IPS-18a (cell line): ENCODE results near the gene UBR4.

Source experiments
- H3K27ac ChIP-seq: one replicate; pipeline ENCODE4 v1.5.1; 2013; ENCODE audit warnings: low read length
- H3K27me3 ChIP-seq: one replicate; pipeline ENCODE4 v1.6.1; 2013; ENCODE audit warnings: mild to moderate bottlenecking, low read length; ENCODE audit not compliant: control insufficient read depth, insufficient read depth
- H3K36me3 ChIP-seq: one replicate; pipeline ENCODE4 v1.6.1; 2013; ENCODE audit warnings: low read depth, low read length; ENCODE audit not compliant: control insufficient read depth
- H3K4me1 ChIP-seq: one replicate; pipeline ENCODE4 v1.6.1; 2013; ENCODE audit warnings: low read depth, low read length; ENCODE audit not compliant: control insufficient read depth
- H3K4me3 ChIP-seq: one replicate; pipeline ENCODE4 v1.5.1; 2013; ENCODE audit warnings: low read length
- H3K9ac ChIP-seq: one replicate; pipeline ENCODE4 v1.6.1; 2013; ENCODE audit warnings: mild to moderate bottlenecking, low read length, moderate library complexity
- H3K9me3 ChIP-seq: one replicate; pipeline ENCODE4 v1.6.1; 2013; ENCODE audit warnings: low read depth, low read length; ENCODE audit not compliant: control insufficient read depth

UBR4 gene

DNA sequence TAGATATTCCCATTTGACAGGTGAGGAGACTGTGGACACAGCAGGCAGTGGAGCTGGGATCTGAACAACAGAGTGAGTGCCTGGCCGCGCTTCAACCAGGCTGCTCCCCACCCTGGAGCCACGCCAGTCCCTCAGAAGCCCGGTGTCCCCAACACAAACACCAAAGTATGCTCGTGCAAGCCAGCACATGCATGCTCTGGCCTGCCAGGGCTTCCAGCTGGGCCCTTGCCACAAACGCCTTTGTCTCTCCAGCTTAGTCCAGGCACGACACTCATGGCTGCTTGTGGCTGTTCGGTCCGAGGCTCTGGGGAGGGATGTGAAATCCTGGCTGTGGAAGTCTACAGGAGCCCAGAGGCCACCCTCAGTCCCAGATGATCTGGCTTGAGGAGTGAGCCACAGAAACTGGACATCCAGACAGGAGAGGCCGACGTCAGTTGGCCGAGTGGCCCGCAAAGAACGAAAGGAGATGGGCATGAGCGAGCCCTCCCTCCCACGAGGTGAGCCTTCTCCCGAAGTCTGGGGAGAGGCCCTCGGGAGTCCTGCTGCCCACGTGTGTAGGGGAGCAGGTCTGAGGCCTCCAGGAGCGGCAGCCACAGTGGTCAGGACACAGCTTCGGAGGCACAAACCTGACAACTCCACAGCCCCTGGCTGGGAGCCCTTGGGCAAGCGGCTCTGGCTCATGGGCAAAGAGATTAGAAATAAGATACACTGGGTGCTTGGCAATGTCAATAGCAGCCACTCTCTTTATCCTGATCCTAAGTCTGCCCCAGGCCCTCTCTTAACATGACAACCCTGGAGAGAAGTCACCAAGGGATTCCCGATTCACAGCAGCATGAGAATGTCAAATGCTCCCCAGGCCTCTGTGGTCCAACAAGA lies 136.5 kb downstream of the UBR4 start:
- Histone ChIP-seq H3K36me3 (peaks cover 48% of the 10 kb centered on the region), H3K9me3 (no peaks in the 10 kb centered on the region), H3K27ac (no peak overlapping the region), H3K4me3 (no peak overlapping the region), H3K27me3 (no peaks in the 10 kb centered on the region), H3K4me1 (peaks cover 7% of the 10 kb centered on the region), H3K9ac (no peak overlapping the region)

DNA sequence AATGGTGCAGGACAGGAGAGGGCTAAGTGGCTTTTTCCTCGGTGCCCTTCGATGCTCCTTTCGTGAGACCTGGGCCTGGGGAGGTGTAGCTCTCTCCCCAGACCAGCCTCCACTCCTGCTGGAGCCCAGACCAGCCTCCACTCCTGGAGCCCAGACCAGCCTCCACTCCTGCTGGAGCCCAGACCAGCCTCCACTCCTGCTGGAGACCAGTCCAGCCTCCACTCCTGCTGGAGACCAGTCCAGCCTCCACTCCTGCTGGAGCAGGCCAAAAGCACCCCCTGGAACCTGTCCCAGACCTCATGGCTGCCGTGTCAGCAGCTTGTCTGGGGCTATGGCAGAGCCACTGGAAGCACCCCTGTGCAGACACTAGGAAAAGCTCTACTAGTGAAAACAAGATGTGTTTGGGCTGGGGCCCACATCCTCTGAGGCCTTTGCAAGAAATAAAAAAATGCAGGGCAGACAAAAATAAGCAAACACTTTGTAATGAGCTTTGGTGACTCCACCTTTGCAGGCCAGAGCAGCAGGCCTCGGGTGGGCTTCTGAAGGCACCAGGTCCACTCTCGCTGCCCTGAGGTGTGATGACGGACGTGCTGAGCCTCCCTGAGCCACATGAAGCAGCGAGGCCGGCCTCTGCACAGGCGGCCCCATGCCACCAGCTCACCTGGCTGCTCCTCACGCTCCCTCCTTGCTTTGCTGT lies 137.6 kb downstream of the UBR4 start:
- Histone ChIP-seq H3K4me3 (no peak overlapping the region), H3K27me3 (no peaks in the 10 kb centered on the region), H3K36me3 (peaks cover 40% of the 10 kb centered on the region), H3K9ac (no peak overlapping the region), H3K27ac (no peak overlapping the region), H3K4me1 (peaks cover 8% of the 10 kb centered on the region), H3K9me3 (no peaks in the 10 kb centered on the region)

DNA sequence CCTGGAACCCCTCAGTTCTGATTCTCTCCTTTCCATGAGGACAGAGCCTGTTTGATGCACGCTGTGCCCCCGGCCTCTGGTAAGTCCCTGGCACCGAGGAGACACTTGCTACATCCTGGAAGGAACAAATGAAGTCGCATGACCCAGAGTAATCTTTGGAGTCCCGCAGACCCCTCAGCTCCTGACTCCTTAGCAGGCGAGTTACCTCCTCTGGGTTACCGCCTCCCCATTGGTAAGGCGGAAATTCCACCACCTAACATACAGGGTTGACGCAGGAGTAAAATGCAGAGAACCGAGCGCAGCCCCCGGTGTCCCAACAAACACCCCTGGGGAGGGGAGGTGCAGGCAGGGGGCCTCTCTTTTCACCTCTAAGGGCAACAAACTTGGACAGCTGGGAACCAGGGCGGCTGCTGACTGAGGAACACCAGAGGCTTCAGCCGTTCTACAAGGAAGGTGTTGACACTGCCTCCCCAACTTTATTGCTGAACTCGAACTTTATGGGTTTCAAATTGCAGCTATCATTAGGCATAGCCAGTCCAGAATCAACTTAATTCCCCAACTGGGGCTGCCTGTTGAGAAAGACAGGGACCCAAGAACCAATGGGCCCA lies 138.3 kb downstream of the UBR4 start:
- Histone ChIP-seq H3K9me3 (no peaks in the 10 kb centered on the region), H3K9ac (no peak overlapping the region), H3K27ac (no peak overlapping the region), H3K4me3 (no peak overlapping the region), H3K4me1 (peaks cover 13% of the 10 kb centered on the region), H3K36me3 (peaks cover 34% of the 10 kb centered on the region), H3K27me3 (no peaks in the 10 kb centered on the region)

DNA sequence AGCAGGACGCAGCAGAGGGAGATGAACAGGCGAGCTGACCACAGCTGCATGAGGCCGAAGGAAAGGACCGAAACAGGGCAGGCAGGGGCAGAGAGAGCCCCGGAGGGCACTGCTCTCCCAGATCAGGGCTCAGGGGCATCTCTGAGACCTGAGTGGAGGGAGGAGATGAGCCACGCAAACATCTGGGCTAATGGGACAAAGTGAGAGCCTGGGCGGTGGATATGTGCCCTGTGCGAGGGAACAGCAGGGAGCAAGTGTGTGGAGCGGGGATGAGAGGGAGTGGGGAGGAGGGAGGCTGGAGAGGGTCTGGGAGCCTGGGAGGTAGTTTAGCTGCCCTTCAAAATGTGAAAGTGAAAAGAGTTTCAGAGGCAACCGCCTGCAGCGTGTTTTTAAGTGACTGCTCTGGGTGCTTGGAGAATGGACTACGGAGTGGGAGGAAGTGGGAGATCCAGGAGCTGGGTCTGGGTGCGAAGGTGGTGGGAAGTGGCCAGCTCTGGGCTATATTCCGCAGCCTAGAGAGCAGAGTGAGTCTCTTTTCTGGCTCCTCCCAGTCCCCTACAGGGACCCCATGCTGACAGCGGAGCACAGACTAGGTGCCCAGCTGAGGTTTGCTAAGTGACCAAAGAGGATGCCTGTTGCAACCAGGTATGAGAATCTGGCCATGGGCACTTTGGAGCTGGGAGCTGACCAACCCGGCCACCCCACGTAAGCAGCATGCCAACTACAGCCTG lies 139.0 kb downstream of the UBR4 start:
- Histone ChIP-seq H3K9me3 (no peaks in the 10 kb centered on the region), H3K27ac (no peak overlapping the region), H3K4me3 (no peak overlapping the region), H3K4me1 (peaks cover 18% of the 10 kb centered on the region), H3K27me3 (no peaks in the 10 kb centered on the region), H3K9ac (no peak overlapping the region), H3K36me3 (peaks cover 27% of the 10 kb centered on the region)

- Histone ChIP-seq H3K9ac (no peak overlapping the region), H3K27ac (no peak overlapping the region), H3K9me3 (no peaks in the 10 kb centered on the region), H3K4me3 (no peak overlapping the region), H3K36me3 (peaks cover 19% of the 10 kb centered on the region), H3K4me1 (peaks cover 18% of the 10 kb centered on the region), H3K27me3 (no peaks in the 10 kb centered on the region)
Observed at GRCh38 chr1:19070197-19070651, 139.8 kb downstream of the UBR4 start.

GRCh38 chr1:19068639-19069276 lies 141.3 kb downstream of the UBR4 start:
- H3K9me3 ChIP-seq = no peaks in the 10 kb centered on the region
- H3K4me3 ChIP-seq = no peak overlapping the region
- no peaks in the 10 kb centered on the region for H3K27me3 ChIP-seq
- peaks cover 4% of the 10 kb centered on the region for H3K36me3 ChIP-seq
- no peak overlapping the region for H3K9ac ChIP-seq
- H3K27ac ChIP-seq = no peak overlapping the region
- peaks cover 18% of the 10 kb centered on the region for H3K4me1 ChIP-seq

DNA sequence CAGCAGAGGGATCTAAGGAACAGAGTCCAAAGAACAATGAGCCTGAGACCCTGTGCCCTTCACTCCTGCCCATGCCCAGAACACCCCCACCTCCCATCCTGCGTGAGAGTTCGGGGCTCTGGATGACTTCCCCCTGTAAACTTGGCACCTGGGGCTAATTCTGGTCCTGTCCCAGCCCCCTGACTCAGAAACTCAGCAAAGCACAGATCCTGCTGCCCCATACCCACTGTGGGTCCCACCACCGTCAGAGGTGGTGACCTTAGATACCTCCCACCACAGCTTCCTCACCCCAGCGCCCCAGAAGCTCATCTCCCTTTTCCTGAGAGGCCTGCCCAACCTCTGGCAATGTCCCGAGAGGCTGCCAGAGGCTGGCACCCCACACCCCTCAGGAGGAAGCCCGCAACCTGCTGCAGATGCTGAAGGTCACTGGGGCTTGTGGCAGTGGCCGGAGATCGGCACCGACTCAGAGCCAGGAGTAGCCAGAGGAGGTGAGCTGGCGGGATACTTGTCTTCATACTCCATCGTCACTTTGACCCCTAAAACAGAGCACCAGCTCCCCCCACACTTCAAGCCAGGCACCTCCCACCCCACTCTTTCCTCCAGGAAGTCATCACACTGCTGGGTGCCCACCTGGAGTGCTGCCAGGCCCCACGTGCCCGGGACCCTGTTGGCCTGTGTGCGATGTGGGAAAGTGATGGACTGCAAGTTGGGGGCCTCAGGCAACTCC lies 142.0 kb downstream of the UBR4 start:
- Histone ChIP-seq H3K4me3 (no peak overlapping the region), H3K27me3 (no peaks in the 10 kb centered on the region), H3K27ac (no peak overlapping the region), H3K9ac (no peak overlapping the region), H3K36me3 (no peaks in the 10 kb centered on the region), H3K4me1 (peaks cover 18% of the 10 kb centered on the region), H3K9me3 (no peaks in the 10 kb centered on the region)

DNA sequence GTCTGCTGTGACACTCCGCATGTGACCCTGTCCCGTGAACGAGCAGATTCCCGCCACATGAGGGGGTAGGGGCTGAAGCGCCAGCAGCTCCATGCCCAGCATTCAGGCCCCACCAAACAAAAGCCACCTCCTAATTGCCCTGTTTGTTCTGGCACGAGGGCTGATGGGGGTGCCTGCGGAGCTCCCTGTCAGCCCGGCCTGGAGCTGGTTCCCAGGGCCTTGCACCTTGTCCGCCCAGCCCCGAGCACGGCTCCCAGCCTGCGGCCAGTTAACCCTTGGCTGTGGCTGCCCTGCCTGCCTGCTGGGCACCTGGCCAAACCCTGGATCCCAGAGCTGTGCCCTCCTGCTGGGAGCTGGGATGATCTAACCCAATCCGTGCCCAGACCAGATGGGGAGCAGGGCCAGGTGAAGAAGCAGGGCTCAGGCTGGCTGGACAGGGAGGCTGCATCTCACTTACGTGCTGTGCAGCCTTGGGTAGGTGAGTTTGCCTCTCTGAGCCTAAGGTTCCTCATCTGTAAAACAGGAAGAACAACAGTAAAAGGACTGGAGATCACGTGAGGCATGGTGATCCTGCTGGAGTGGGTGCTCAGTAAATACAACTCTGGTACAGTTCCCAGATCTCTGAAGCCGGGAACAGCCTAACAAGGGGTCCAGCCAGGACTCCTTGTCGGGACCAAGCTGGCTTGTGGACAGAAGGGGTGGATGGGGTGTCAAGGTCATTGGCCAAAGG lies 142.7 kb downstream of the UBR4 start:
- Histone ChIP-seq H3K27me3 (no peaks in the 10 kb centered on the region), H3K36me3 (no peaks in the 10 kb centered on the region), H3K9ac (no peak overlapping the region), H3K9me3 (no peaks in the 10 kb centered on the region), H3K4me3 (no peak overlapping the region), H3K27ac (no peak overlapping the region), H3K4me1 (peaks cover 18% of the 10 kb centered on the region)

DNA sequence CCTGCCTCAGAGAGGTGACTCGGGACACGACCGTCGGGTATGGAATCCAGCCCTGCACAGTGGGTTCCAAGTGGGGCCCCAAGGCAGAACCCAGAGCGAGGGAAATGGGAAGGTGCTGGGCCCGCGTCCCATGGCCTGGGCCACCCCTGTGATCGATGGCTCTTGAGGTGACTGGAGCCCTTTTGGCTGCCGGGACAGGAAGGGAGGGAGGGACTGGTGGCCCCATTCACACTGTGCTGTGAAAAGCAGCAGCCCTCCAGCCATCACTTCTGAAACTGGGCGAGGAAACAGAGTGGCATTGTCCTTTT lies 143.2 kb downstream of the UBR4 start:
- peaks cover 18% of the 10 kb centered on the region for H3K4me1 ChIP-seq
- no peak overlapping the region for H3K9ac ChIP-seq
- H3K36me3 ChIP-seq = no peaks in the 10 kb centered on the region
- H3K27ac ChIP-seq = no peak overlapping the region
- no peak overlapping the region for H3K4me3 ChIP-seq
- H3K27me3 ChIP-seq = no peaks in the 10 kb centered on the region
- no peaks in the 10 kb centered on the region for H3K9me3 ChIP-seq

DNA sequence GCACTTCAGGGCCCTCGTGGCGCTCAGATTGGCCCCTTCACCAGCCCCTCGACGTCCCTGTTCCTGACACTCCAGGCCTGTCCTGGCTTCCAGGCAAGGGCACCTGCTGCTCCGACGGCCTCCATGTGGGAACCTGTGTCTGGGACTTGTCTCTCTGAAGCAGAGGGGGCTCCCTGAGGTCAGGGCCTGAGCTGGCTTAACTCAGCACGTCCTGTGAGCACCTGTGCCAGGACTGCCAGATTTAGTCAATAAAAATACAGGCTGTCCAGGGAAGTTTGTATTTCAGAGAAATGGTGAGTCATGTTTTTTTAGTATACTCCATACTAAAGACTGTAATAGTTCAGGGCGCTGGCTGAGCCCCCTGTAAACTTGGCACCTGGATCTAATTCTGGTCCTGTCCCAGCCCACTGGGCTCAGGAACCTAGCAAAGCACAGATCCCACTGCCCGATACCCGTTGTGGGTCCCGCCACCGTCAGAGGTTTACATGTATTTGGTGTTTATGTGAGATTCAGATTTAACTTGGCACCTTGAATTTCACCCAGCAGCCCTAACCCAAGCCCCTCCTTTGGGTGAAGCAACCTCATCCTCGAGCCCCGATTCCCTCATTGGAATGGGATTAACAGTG lies 143.7 kb downstream of the UBR4 start:
- Histone ChIP-seq H3K27ac (no peak overlapping the region), H3K4me1 (peaks cover 15% of the 10 kb centered on the region), H3K36me3 (no peaks in the 10 kb centered on the region), H3K9ac (no peak overlapping the region), H3K27me3 (no peaks in the 10 kb centered on the region), H3K4me3 (no peak overlapping the region), H3K9me3 (no peaks in the 10 kb centered on the region)
